ENCODE data around the gene BNC2.

GRCh38 chr9:16719921-16720320 is 150.5 kb downstream of the BNC2 start:
- no peak for TF ChIP-seq EZH2 (IDR thresholded peaks at IDR 0.05; ENCODE audit: low read length, unreplicated experiment)
- no peak for TF ChIP-seq EZH2phosphoT487 (IDR thresholded peaks at IDR 0.05; ENCODE audit: borderline replicate concordance, low read length)
- TF ChIP-seq, protein P1, sequence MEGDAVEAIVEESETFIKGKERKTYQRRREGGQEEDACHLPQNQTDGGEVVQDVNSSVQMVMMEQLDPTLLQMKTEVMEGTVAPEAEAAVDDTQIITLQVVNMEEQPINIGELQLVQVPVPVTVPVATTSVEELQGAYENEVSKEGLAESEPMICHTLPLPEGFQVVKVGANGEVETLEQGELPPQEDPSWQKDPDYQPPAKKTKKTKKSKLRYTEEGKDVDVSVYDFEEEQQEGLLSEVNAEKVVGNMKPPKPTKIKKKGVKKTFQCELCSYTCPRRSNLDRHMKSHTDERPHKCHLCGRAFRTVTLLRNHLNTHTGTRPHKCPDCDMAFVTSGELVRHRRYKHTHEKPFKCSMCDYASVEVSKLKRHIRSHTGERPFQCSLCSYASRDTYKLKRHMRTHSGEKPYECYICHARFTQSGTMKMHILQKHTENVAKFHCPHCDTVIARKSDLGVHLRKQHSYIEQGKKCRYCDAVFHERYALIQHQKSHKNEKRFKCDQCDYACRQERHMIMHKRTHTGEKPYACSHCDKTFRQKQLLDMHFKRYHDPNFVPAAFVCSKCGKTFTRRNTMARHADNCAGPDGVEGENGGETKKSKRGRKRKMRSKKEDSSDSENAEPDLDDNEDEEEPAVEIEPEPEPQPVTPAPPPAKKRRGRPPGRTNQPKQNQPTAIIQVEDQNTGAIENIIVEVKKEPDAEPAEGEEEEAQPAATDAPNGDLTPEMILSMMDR (conservative IDR thresholded peaks at IDR 0.05; ENCODE audit: low read depth, low read length): no peak
